ENCODE results near the gene ATMIN. TPM values are rescaled to one million over a fixed set of nuclear protein-coding genes. Genes with fewer than 3 reads are reported as not detected.

Gene ATMIN
- total and polyA plus RNA-seq, 8 donors = 6.3 to 18.8 (median 13.4) TPM

GRCh38 chr16:81035975-81036750, 521 bp downstream of the ATMIN start:
- WGBS, 2 donors = 0% methylated on average over 47 to 80 of the region's 80 CpGs
- no peaks in the 10 kb centered on the region for H3K27me3 ChIP-seq
- FAIRE-seq (no peak), DNase-seq (peak; percentile 29 to 85 (median 60)), ATAC-seq (peak in 3 of 4 donors; percentile 7 to 34 (median 31))
- no peak for TF ChIP-seq CTCF (IDR thresholded peaks at IDR 0.05)
- H3K9me3 ChIP-seq = no peaks in the 10 kb centered on the region
- H3K36me3 ChIP-seq = peaks cover 0 to under 1% (median 0%) of the 10 kb centered on the region in 3 donors
- peak overlapping the region in 2 of 4 donors; percentile 51 to 73 for H3K27ac ChIP-seq
- H3K4me1 ChIP-seq = peaks cover 3 to 8% (median 4%) of the 10 kb centered on the region in 3 donors
- intact Hi-C loops (cut with DNase I) = loop anchor here in 1 of 3 donors (10.0 kb wide), 1 partner anchor 111 kb away; no protein-coding TSS in a partner anchor
- peak overlapping the region; percentile 53 to 81 (median 78) for H3K4me3 ChIP-seq

GRCh38 chr16:81036751-81037350, 1.2 kb downstream of the ATMIN start:
- Histone ChIP-seq H3K36me3 (peaks cover 0 to 8% (median 0%) of the 10 kb centered on the region in 3 donors), H3K4me3 (peak overlapping the region; percentile 53 to 81 (median 78)), H3K27ac (no peak overlapping the region), H3K27me3 (no peaks in the 10 kb centered on the region), H3K4me1 (peaks cover 3 to 8% (median 4%) of the 10 kb centered on the region in 3 donors), H3K9me3 (no peaks in the 10 kb centered on the region)
- no peak for TF ChIP-seq CTCF (IDR thresholded peaks at IDR 0.05)
- intact Hi-C loops (cut with DNase I) = loop anchor here in 1 of 3 donors (10.0 kb wide), 1 partner anchor 112 kb away; no protein-coding TSS in a partner anchor
- FAIRE-seq = no peak
- ATAC-seq = no peak
- 16 to 22% methylated on average over 10 of the region's 10 CpGs for WGBS, 2 donors
- no peak for DNase-seq

- no peak for DNase-seq
- intact Hi-C loops (cut with DNase I) = no loop called here
- H3K4me1 ChIP-seq = peaks cover 2 to 8% (median 4%) of the 10 kb centered on the region in 3 donors
- no peaks in the 10 kb centered on the region for H3K9me3 ChIP-seq
- peaks cover 3 to 34% (median 6%) of the 10 kb centered on the region in 3 donors for H3K36me3 ChIP-seq
- WGBS, 2 donors = 95 to 98% methylated on average over 2 of the region's 2 CpGs
- no peaks in the 10 kb centered on the region for H3K27me3 ChIP-seq
- no peak for ATAC-seq
- no peak for TF ChIP-seq CTCF (IDR thresholded peaks at IDR 0.05)
- no peak overlapping the region for H3K4me3 ChIP-seq
- H3K27ac ChIP-seq = no peak overlapping the region
- no peak for FAIRE-seq
Observed at GRCh38 chr16:81040131-81040530, 4.5 kb downstream of the ATMIN start.

GRCh38 chr16:81040842-81041241, 5.2 kb downstream of the ATMIN start:
- ATAC-seq = no peak
- 79 to 82% methylated on average over 5 of the region's 5 CpGs for WGBS, 2 donors

More at GRCh38 chr16:81040842-81041241, 5.2 kb downstream of the ATMIN start:
- H3K36me3 ChIP-seq = peaks cover 3 to 34% (median 6%) of the 10 kb centered on the region in 3 donors
- H3K27me3 ChIP-seq = no peaks in the 10 kb centered on the region
- intact Hi-C loops (cut with DNase I) = no loop called here
- no peak overlapping the region for H3K27ac ChIP-seq
- H3K9me3 ChIP-seq = no peaks in the 10 kb centered on the region
- no peak for FAIRE-seq
- H3K4me3 ChIP-seq = no peak overlapping the region
- peaks cover 0 to 8% (median 4%) of the 10 kb centered on the region in 3 donors for H3K4me1 ChIP-seq
- no peak for DNase-seq
- TF ChIP-seq CTCF (IDR thresholded peaks at IDR 0.05) = no peak
